ENCODE results near the gene MINDY4.

The MINDY4 gene

DNA sequence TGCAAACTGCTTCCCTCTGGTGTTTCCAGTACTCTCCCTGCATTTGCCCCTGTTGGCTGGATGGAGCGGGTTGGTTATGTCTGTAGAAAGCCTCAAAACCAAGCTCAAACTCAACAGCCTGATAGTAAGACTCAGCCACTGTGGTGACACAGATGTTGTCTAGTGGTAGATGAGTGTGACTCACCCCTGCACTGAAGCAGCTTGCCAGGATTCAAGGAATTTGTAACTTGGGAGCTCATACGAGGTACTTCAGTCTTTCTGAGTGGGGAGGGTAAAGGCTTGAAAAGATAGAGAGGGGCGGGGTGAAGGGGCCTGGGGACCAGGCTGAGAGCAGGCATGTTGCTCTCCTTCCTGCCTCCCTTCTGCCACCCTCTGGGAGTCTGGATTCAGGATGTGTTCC lies 117.5 kb downstream of the MINDY4 start:
- no peaks in the 10 kb centered on the region for H3K27me3 ChIP-seq (ENCODE audit: insufficient read depth, insufficient read length)
- no peak overlapping the region for H3K4me3 ChIP-seq (ENCODE audit: insufficient read length, low read depth)
- no peak for TF ChIP-seq YY1 (IDR thresholded peaks at IDR 0.05; ENCODE audit: insufficient read depth, insufficient read length)
- TF ChIP-seq ZNF274 (IDR thresholded peaks at IDR 0.05; ENCODE audit: low read depth, low read length) = no peak
- no peak for TF ChIP-seq SUZ12 (IDR thresholded peaks at IDR 0.05; ENCODE audit: extremely low read depth, insufficient read depth, insufficient read length)
- peak; percentile 30 for DNase-seq (ENCODE audit: low read depth, low spot score)
- H3K9ac ChIP-seq (ENCODE audit: insufficient read length, low read depth) = no peak overlapping the region
- peaks cover 7% of the 10 kb centered on the region for H3K36me3 ChIP-seq (ENCODE audit: insufficient read depth, insufficient read length, low read length)
- H3K4me1 ChIP-seq (ENCODE audit: insufficient read depth, insufficient read length) = peaks cover 18% of the 10 kb centered on the region
- H3K9me3 ChIP-seq (ENCODE audit: insufficient read depth, low read length) = 0 out of 2 replicates have a peak, but pooled peaks cover 6% of the 10 kb centered on the region

DNA sequence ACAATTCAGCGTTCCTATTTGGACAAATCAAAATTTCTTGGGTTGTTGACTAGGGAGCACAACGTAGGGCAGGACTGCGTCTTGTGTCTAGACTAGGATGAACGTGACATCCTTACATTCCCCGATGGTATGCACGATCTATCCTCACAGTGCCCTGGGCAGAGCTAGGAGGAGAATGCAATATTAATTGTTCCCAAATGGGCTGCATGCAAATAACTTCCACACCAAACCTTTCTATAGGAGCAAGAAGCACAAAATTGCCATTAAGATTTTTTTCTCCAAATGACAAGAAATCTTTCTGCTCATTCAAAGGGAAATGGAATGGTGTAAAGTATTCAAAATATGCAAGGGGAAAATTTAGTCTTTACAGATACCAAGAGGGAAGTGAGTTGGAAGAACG lies 119.0 kb downstream of the MINDY4 start:
- H3K4me1 ChIP-seq (ENCODE audit: insufficient read depth, insufficient read length) = peaks cover 16% of the 10 kb centered on the region
- no peaks in the 10 kb centered on the region for H3K27me3 ChIP-seq (ENCODE audit: insufficient read depth, insufficient read length)
- no peak overlapping the region for H3K9ac ChIP-seq (ENCODE audit: insufficient read length, low read depth)
- 0 out of 2 replicates have a peak, but pooled peaks cover 6% of the 10 kb centered on the region for H3K9me3 ChIP-seq (ENCODE audit: insufficient read depth, low read length)
- DNase-seq (ENCODE audit: low read depth, low spot score) = no peak
- no peak overlapping the region for H3K4me3 ChIP-seq (ENCODE audit: insufficient read length, low read depth)
- TF ChIP-seq SUZ12 (IDR thresholded peaks at IDR 0.05; ENCODE audit: extremely low read depth, insufficient read depth, insufficient read length) (no peak), ZNF274 (IDR thresholded peaks at IDR 0.05; ENCODE audit: low read depth, low read length) (no peak), YY1 (IDR thresholded peaks at IDR 0.05; ENCODE audit: insufficient read depth, insufficient read length) (no peak)
- peaks cover 7% of the 10 kb centered on the region for H3K36me3 ChIP-seq (ENCODE audit: insufficient read depth, insufficient read length, low read length)

DNA sequence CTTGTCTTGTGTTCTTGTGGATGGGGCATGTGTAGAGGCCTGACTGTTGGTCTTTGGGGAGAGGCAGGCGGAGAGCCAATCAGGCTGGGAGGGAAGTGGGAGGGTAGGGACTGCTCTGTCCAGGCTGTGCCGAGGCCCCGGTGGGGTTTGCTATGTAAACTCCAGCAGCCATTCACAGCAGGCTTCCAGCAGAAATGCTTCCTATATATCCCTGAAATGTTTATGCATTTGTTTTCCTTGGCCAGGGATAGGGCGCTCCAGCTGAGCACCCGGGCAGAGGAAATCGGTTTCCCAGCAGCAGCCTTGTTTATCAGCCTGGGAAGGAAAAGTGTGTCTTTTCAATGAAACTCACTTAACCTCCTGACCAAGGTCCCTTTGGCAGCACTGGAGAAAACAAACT lies 122.1 kb downstream of the MINDY4 start:
- Histone ChIP-seq H3K4me1 (ENCODE audit: insufficient read depth, insufficient read length) (peaks cover 7% of the 10 kb centered on the region), H3K9me3 (ENCODE audit: insufficient read depth, low read length) (0 out of 2 replicates have a peak, but pooled peaks cover 6% of the 10 kb centered on the region), H3K36me3 (ENCODE audit: insufficient read depth, insufficient read length, low read length) (no peaks in the 10 kb centered on the region), H3K9ac (ENCODE audit: insufficient read length, low read depth) (no peak overlapping the region), H3K27me3 (ENCODE audit: insufficient read depth, insufficient read length) (no peaks in the 10 kb centered on the region), H3K4me3 (ENCODE audit: insufficient read length, low read depth) (no peak overlapping the region)
- no peak for DNase-seq (ENCODE audit: low read depth, low spot score)
- TF ChIP-seq YY1 (IDR thresholded peaks at IDR 0.05; ENCODE audit: insufficient read depth, insufficient read length) (no peak), SUZ12 (IDR thresholded peaks at IDR 0.05; ENCODE audit: extremely low read depth, insufficient read depth, insufficient read length) (no peak), ZNF274 (IDR thresholded peaks at IDR 0.05; ENCODE audit: low read depth, low read length) (no peak)

DNA sequence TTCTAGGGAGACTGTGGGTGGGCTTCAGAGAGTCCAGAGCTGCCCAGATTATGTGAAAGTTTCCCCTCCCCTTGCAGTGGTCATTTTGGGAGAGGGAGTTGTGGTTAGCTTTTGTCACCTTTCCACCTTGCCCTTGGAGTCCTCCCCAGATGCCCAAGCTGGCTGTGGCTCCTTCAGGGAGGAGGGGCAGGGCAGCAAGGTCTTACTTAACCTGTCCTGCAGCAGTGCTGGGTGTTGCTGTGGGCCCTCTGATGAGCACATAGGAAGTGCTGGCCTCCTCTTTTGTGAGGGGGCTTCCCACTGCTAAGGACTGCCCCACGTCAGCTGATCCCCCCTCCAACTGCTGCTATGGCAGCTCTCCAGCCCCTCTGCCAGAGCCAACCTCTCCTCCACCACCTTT lies 122.8 kb downstream of the MINDY4 start:
- Histone ChIP-seq H3K9ac (ENCODE audit: insufficient read length, low read depth) (no peak overlapping the region), H3K36me3 (ENCODE audit: insufficient read depth, insufficient read length, low read length) (no peaks in the 10 kb centered on the region), H3K9me3 (ENCODE audit: insufficient read depth, low read length) (0 out of 2 replicates have a peak, but pooled peaks cover 6% of the 10 kb centered on the region), H3K27me3 (ENCODE audit: insufficient read depth, insufficient read length) (no peaks in the 10 kb centered on the region), H3K4me1 (ENCODE audit: insufficient read depth, insufficient read length) (peaks cover 7% of the 10 kb centered on the region), H3K4me3 (ENCODE audit: insufficient read length, low read depth) (no peak overlapping the region)
- TF ChIP-seq ZNF274 (IDR thresholded peaks at IDR 0.05; ENCODE audit: low read depth, low read length) (no peak), YY1 (IDR thresholded peaks at IDR 0.05; ENCODE audit: insufficient read depth, insufficient read length) (no peak), SUZ12 (IDR thresholded peaks at IDR 0.05; ENCODE audit: extremely low read depth, insufficient read depth, insufficient read length) (no peak)
- DNase-seq (ENCODE audit: low read depth, low spot score) = no peak

DNA sequence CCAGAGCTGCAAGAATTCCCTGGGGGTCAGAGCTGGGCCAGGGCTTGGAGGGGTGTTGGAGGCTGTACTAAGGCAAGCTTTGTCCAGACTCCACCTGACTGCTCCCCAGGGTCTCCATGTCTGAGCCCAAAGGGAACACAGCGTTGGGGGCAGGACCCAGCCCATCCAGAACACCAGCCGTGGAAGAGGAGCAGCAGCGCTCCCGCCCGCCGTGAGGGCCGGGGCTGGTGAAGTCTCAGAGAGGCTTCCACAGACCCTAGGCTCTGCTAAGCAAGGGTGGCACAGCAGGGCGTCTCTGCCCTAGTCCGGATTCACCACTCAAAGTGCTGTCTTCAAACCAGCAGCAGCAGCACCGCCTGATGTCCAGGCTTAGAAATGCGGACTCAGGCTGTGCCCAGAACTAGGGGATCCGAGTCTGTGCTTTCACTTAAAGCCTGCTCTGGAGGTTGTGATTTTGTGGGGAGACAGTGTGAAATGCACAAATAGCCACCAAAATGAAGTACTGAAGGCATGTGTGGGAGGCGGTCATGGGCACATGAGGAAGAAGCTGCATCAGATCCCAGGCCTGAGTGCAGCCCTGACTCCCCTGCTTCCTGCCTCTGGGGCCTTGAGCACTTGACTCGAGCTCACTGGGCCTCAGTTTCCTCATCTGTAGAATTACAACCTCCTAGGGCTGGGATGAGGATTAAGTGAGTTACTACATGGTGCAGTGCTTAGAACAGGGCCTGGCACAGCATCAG lies 123.8 kb downstream of the MINDY4 start:
- DNase-seq (ENCODE audit: low read depth, low spot score) = no peak
- Histone ChIP-seq H3K9me3 (ENCODE audit: insufficient read depth, low read length) (0 out of 2 replicates have a peak, but pooled peaks cover 6% of the 10 kb centered on the region), H3K36me3 (ENCODE audit: insufficient read depth, insufficient read length, low read length) (no peaks in the 10 kb centered on the region), H3K4me1 (ENCODE audit: insufficient read depth, insufficient read length) (peaks cover 12% of the 10 kb centered on the region), H3K4me3 (ENCODE audit: insufficient read length, low read depth) (no peak overlapping the region), H3K27me3 (ENCODE audit: insufficient read depth, insufficient read length) (no peaks in the 10 kb centered on the region), H3K9ac (ENCODE audit: insufficient read length, low read depth) (no peak overlapping the region)
- TF ChIP-seq ZNF274 (IDR thresholded peaks at IDR 0.05; ENCODE audit: low read depth, low read length) = no peak
- TF ChIP-seq SUZ12 (IDR thresholded peaks at IDR 0.05; ENCODE audit: extremely low read depth, insufficient read depth, insufficient read length) = no peak
- no peak for TF ChIP-seq YY1 (IDR thresholded peaks at IDR 0.05; ENCODE audit: insufficient read depth, insufficient read length)

DNA sequence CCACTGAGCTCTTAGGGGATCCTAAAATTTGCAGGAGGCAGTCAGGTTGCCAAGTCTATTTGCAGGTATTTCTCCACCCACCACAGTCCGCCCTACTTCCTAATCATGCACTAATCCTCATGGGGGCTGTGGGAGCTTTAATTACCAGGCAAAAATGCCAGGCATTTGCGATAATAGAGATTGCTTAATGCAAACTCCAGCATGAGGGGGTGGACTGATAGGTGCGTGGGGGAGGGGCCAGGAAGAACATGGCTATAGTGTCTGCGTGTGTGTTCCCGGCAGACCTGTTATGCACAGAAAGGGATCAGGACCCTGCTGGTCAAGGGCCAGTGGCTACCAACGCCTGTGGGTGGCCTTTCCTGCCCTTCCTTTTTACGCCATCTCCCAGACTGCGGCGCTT lies 124.8 kb downstream of the MINDY4 start:
- no peak overlapping the region for H3K4me3 ChIP-seq (ENCODE audit: insufficient read length, low read depth)
- H3K9ac ChIP-seq (ENCODE audit: insufficient read length, low read depth) = no peak overlapping the region
- no peak for TF ChIP-seq SUZ12 (IDR thresholded peaks at IDR 0.05; ENCODE audit: extremely low read depth, insufficient read depth, insufficient read length)
- TF ChIP-seq YY1 (IDR thresholded peaks at IDR 0.05; ENCODE audit: insufficient read depth, insufficient read length) = no peak
- H3K4me1 ChIP-seq (ENCODE audit: insufficient read depth, insufficient read length) = peaks cover 12% of the 10 kb centered on the region
- no peak for DNase-seq (ENCODE audit: low read depth, low spot score)
- H3K27me3 ChIP-seq (ENCODE audit: insufficient read depth, insufficient read length) = peaks cover under 1% of the 10 kb centered on the region
- H3K9me3 ChIP-seq (ENCODE audit: insufficient read depth, low read length) = 0 out of 2 replicates have a peak, but pooled peaks cover 2% of the 10 kb centered on the region
- H3K36me3 ChIP-seq (ENCODE audit: insufficient read depth, insufficient read length, low read length) = no peaks in the 10 kb centered on the region

DNA sequence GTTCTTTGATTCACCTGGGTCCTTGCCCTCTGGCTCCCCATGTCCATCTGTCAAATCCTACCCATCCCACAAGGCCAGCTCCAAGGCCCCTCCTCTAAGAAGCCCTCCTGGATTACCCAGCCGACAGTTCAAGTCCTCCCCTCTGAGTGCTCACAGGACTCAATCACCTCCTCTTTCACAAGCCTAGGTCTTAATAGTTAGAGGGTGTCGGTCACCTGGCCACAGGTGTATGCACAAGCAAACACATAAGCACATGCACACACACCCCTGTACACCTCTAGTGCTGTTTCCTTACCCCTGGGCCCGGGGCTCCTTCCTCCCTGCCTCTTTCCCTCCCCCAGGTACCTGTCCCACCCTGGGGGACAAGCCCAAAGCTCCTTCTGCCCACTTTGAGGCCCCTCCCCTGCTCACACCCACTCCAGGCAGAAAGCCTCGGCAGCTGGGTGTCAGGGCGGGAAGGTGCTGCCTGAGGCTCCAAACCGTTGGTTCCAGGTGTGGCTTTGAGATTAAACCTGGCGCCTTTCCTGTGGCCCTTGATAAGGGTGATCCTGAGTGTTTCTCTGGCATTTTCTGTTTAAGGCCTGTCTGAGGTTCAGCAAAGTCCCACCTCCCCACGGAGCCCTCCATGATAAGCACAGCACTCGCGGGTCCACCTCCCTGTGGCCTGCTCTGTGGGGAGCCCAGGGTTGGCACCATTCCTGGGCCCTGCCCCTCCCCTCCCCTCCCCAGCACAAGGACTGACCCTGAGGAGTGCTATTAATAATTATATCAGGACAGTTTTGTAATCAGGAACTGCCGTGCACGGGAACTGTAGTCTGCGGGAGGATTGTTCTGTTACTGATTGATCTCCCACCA lies 125.8 kb downstream of the MINDY4 start:
- DNase-seq (ENCODE audit: low read depth, low spot score) = no peak
- peaks cover 2% of the 10 kb centered on the region for H3K27me3 ChIP-seq (ENCODE audit: insufficient read depth, insufficient read length)
- no peak overlapping the region for H3K9ac ChIP-seq (ENCODE audit: insufficient read length, low read depth)
- H3K36me3 ChIP-seq (ENCODE audit: insufficient read depth, insufficient read length, low read length) = no peaks in the 10 kb centered on the region
- H3K4me3 ChIP-seq (ENCODE audit: insufficient read length, low read depth) = no peak overlapping the region
- TF ChIP-seq ZNF274 (IDR thresholded peaks at IDR 0.05; ENCODE audit: low read depth, low read length) (no peak), SUZ12 (IDR thresholded peaks at IDR 0.05; ENCODE audit: extremely low read depth, insufficient read depth, insufficient read length) (no peak), YY1 (IDR thresholded peaks at IDR 0.05; ENCODE audit: insufficient read depth, insufficient read length) (no peak)
- H3K9me3 ChIP-seq (ENCODE audit: insufficient read depth, low read length) = no peaks in the 10 kb centered on the region
- peaks cover 12% of the 10 kb centered on the region for H3K4me1 ChIP-seq (ENCODE audit: insufficient read depth, insufficient read length)

Measured in NT2/D1 (cell line).